IMR-90 (cell line): ENCODE data around the gene METTL1. TPM values are rescaled to one million over a fixed set of nuclear protein-coding genes. Genes with fewer than 3 reads are reported as not detected.

Experiments used
- ATAC-seq: fragments of 200-7000 bp; cut with Tn5 transposase; 2 replicates; pipeline ENCODE4 v1.9.1; 2020; ENCODE audit warnings: low read depth, mild to moderate bottlenecking, moderate library complexity
- BruUV-seq: library from RNA; stranded (reverse); fragments of 400-500 nt; replicated peaks from 2 replicates; lab custom pipeline; 2021; lab: Mats Ljungman, UMichigan
- CTCF ChIA-PET: fragments of 300-600 bp; formaldehyde crosslinking; extraction: SDS; loops from one replicate; lab custom pipeline; 2021; ENCODE audit warnings: antibody characterized with exemption; lab: Yijun Ruan, JAX
- POLR2A ChIA-PET: fragments of 300-600 bp; sonication (Branson Sonifier 250); formaldehyde crosslinking; loops from one replicate; lab custom pipeline; 2022; ENCODE audit warnings: antibody characterized with exemption; ENCODE audit not compliant: unreplicated experiment; lab: Charles Lee
- DNase-seq: peaks from one replicate; pipeline ENCODE4 v3.0.0; 2013
- H2AFZ ChIP-seq: replicated peaks from 2 replicates; pipeline ENCODE3; 2013; ENCODE audit warnings: low read length, mild to moderate bottlenecking; ENCODE audit not compliant: poor library complexity
- H2AK5ac ChIP-seq: 2 replicates; pipeline ENCODE4 v1.6.1; 2013; ENCODE audit warnings: low read depth, low read length, inconsistent platforms
- H2AK9ac ChIP-seq: replicated peaks from 2 replicates; pipeline ENCODE3; 2013; ENCODE audit warnings: mild to moderate bottlenecking, low read depth, low read length, moderate library complexity; ENCODE audit not compliant: poor library complexity
- H2BK120ac ChIP-seq: 2 replicates; pipeline ENCODE4 v1.6.1; 2013; ENCODE audit warnings: low read depth, low read length, inconsistent platforms
- H2BK15ac ChIP-seq: 3 replicates; pipeline ENCODE4 v1.6.1; 2013; ENCODE audit warnings: low read depth, low read length, inconsistent platforms
- H2BK20ac ChIP-seq: 2 replicates; pipeline ENCODE4 v1.6.1; 2013; ENCODE audit warnings: low read depth, mild to moderate bottlenecking, inconsistent platforms, low read length, moderate library complexity
- H2BK5ac ChIP-seq: 2 replicates; pipeline ENCODE4 v1.6.1; 2013; ENCODE audit warnings: mild to moderate bottlenecking, low read depth, low read length, inconsistent platforms; ENCODE audit not compliant: poor library complexity, severe bottlenecking
- H3K14ac ChIP-seq: replicated peaks from 2 replicates; pipeline ENCODE4 v1.6.1; 2013; ENCODE audit warnings: low read depth, low read length, inconsistent platforms
- H3K18ac ChIP-seq: 2 replicates; pipeline ENCODE4 v1.6.1; 2013; ENCODE audit warnings: low read depth, low read length, control low read depth
- H3K23ac ChIP-seq: 2 replicates; pipeline ENCODE4 v1.6.1; 2013; ENCODE audit warnings: low read depth, low read length, inconsistent platforms
- H3K27ac ChIP-seq: 2 replicates; pipeline ENCODE4 v1.5.1; 2013; ENCODE audit warnings: mild to moderate bottlenecking, control low read depth, low read length; ENCODE audit not compliant: insufficient read depth
- H3K27me3 ChIP-seq: 2 replicates; pipeline ENCODE4 v1.6.1; 2013; ENCODE audit warnings: low read length; ENCODE audit not compliant: control insufficient read depth, insufficient read depth
- H3K36me3 ChIP-seq: 2 replicates; pipeline ENCODE4 v1.6.1; 2013; ENCODE audit warnings: low read length, mixed read lengths; ENCODE audit not compliant: control insufficient read depth, insufficient read depth
- H3K4ac ChIP-seq: 2 replicates; pipeline ENCODE4 v1.6.1; 2013; ENCODE audit warnings: low read depth, low read length, inconsistent platforms
- H3K4me1 ChIP-seq: 2 replicates; pipeline ENCODE4 v1.6.1; 2013; ENCODE audit warnings: low read length, mixed read lengths; ENCODE audit not compliant: control insufficient read depth, insufficient read depth
- H3K4me2 ChIP-seq: 2 replicates; pipeline ENCODE4 v1.6.1; 2013; ENCODE audit warnings: low read depth, mild to moderate bottlenecking, control low read depth, low read length, moderate library complexity
- H3K4me3 ChIP-seq: 2 replicates; pipeline ENCODE4 v1.5.1; 2013; ENCODE audit warnings: low read depth, mild to moderate bottlenecking, control low read depth, low read length, moderate library complexity; ENCODE audit not compliant: insufficient read depth
- H3K56ac ChIP-seq: 2 replicates; pipeline ENCODE4 v1.6.1; 2013; ENCODE audit warnings: low read length, inconsistent platforms; ENCODE audit not compliant: insufficient read depth; ENCODE audit errors: extremely low read depth
- H3K79me1 ChIP-seq, 2 experiments: 2 replicates each; pipeline ENCODE4 v1.6.1; 2013; ENCODE audit warnings: low read length in 2 of 2, inconsistent platforms in 1 of 2, low read depth in 1 of 2
- H3K9ac ChIP-seq: 2 replicates; pipeline ENCODE4 v1.6.1; 2013; ENCODE audit warnings: low read depth, low read length, control low read depth
- H3K9me1 ChIP-seq: 2 replicates; pipeline ENCODE4 v1.6.1; 2013; ENCODE audit warnings: low read length, inconsistent platforms; ENCODE audit not compliant: insufficient read depth
- H3K9me3 ChIP-seq: 2 replicates; pipeline ENCODE4 v1.6.1; 2013; ENCODE audit warnings: low read length; ENCODE audit not compliant: control insufficient read depth, insufficient read depth
- H4K20me1 ChIP-seq: 2 replicates; pipeline ENCODE4 v1.6.1; 2013; ENCODE audit warnings: low read length, inconsistent platforms; ENCODE audit not compliant: insufficient read depth
- H4K5ac ChIP-seq: 2 replicates; pipeline ENCODE4 v1.6.1; 2013; ENCODE audit warnings: mild to moderate bottlenecking, low read depth, low read length, control low read depth
- H4K8ac ChIP-seq, 2 experiments: 2 replicates each; pipeline ENCODE4 v1.6.1; 2013; ENCODE audit warnings: low read depth in 2 of 2, low read length in 2 of 2, control low read depth in 1 of 2, inconsistent platforms in 1 of 2
- H4K91ac ChIP-seq: 2 replicates; pipeline ENCODE4 v1.6.1; 2013; ENCODE audit warnings: low read depth, low read length, inconsistent platforms; ENCODE audit not compliant: insufficient read depth
- BHLHE40 ChIP-seq: fragments of 150-350 bp; IDR thresholded peaks from 2 replicates; pipeline ENCODE4 v1.6.1; 2016; ENCODE audit warnings: mild to moderate bottlenecking, low read depth, low read length
- CEBPB ChIP-seq: IDR thresholded peaks from 2 replicates; pipeline ENCODE4 v1.6.1; 2012; ENCODE audit warnings: low read depth, low read length, improper control_type of control experiment
- CHD1 ChIP-seq: IDR thresholded peaks from 2 replicates; pipeline ENCODE4 v1.6.1; 2012; ENCODE audit warnings: low read depth, low read length, improper control_type of control experiment
- FOS ChIP-seq: fragments of 150-350 bp; IDR thresholded peaks from 2 replicates; pipeline ENCODE4 v1.6.1; 2016; ENCODE audit warnings: low read depth, low read length
- MAFK ChIP-seq: IDR thresholded peaks from 2 replicates; pipeline ENCODE4 v1.6.1; 2012; ENCODE audit warnings: low read depth, low read length, improper control_type of control experiment
- MAZ ChIP-seq: IDR thresholded peaks from 2 replicates; pipeline ENCODE4 v1.6.1; 2012; ENCODE audit warnings: low read depth, mild to moderate bottlenecking, low read length, improper control_type of control experiment, moderate library complexity, borderline replicate concordance
- MXI1 ChIP-seq: IDR thresholded peaks from 2 replicates; pipeline ENCODE4 v1.6.1; 2012; ENCODE audit warnings: low read depth, mild to moderate bottlenecking, low read length, moderate library complexity, borderline replicate concordance
- NFE2L2 ChIP-seq: fragments of 150-350 bp; IDR thresholded peaks from 2 replicates; pipeline ENCODE4 v1.6.1; 2016; ENCODE audit warnings: low read depth, mild to moderate bottlenecking, low read length
- POLR2A ChIP-seq: IDR thresholded peaks from 2 replicates; pipeline ENCODE4 v1.6.1; 2012; ENCODE audit warnings: mild to moderate bottlenecking, low read depth, low read length
- RAD21 ChIP-seq: IDR thresholded peaks from 2 replicates; pipeline ENCODE4 v1.6.1; 2012; ENCODE audit warnings: low read length, improper control_type of control experiment
- RCOR1 ChIP-seq: IDR thresholded peaks from 2 replicates; pipeline ENCODE4 v1.6.1; 2012; ENCODE audit warnings: mild to moderate bottlenecking, low read length, improper control_type of control experiment; ENCODE audit not compliant: insufficient replicate concordance
- RFX5 ChIP-seq: IDR thresholded peaks from 2 replicates; pipeline ENCODE4 v1.8.0; 2012; ENCODE audit warnings: low read depth, mild to moderate bottlenecking, low read length, moderate library complexity
- SMC3 ChIP-seq: fragments of 150-350 bp; IDR thresholded peaks from 2 replicates; pipeline ENCODE4 v1.6.1; 2016; ENCODE audit warnings: low read depth, mild to moderate bottlenecking, antibody characterized with exemption, low read length, moderate library complexity
- WGBS, 2 experiments: methylation state at CpG; one replicate each; pipeline versions ENCODE4 v1.1.5 to v1.1.7; 2013; ENCODE audit warnings: missing lambda C conversion rate in 2 of 2; ENCODE audit not compliant: insufficient read length in 1 of 2; ENCODE audit errors: extremely low coverage in 2 of 2; 5-methylcytosine and 5-hydroxymethylcytosine counted together
- dilution Hi-C: fragments of 300-500 bp; cut with HindIII; formaldehyde crosslinking; loops from one replicate; pipeline ENCODE4 v1.14.3; 2018; ENCODE audit warnings: low sequenced_read_pairs; ENCODE audit not compliant: unreplicated experiment
- in situ Hi-C: fragments of 300-500 bp; cut with MboI; formaldehyde crosslinking; loops from 3 replicates; pipeline ENCODE4 v1.14.3; 2019; ENCODE audit warnings: low sequenced_read_pairs, inconsistent platforms, mixed read lengths
- intact Hi-C: fragments of 100-400 bp; cut with micrococcal nuclease; formaldehyde crosslinking; loops from 2 replicates; pipeline ENCODE4 v1.10.0; 2022
- polyA plus RNA-seq, 3 experiments: library from polyadenylated mRNA; depleted of rRNA; stranded (reverse); fragments of >200 nt; gene quantifications; 2 replicates each; pipeline ENCODE4 v1.2.3, GENCODE V29; 2012; ENCODE audit warnings: low replicate concordance in 1 of 3
- total RNA-seq: library from RNA; depleted of rRNA; stranded (reverse); fragments of >200 nt; gene quantifications from 2 replicates; pipeline ENCODE4 v1.2.3, GENCODE V29; 2012
- TF ChIP-seq, protein P1 (sequence below): conservative IDR thresholded peaks from 2 replicates; pipeline ENCODE4 v1.5.1; 2012; ENCODE audit warnings: mild to moderate bottlenecking, low read depth, low read length, improper control_type of control experiment
- TF ChIP-seq, protein P2 (sequence below): fragments of 150-350 bp; IDR thresholded peaks from 2 replicates; pipeline ENCODE4 v1.6.1; 2017; ENCODE audit warnings: mild to moderate bottlenecking, antibody characterized with exemption, low read length, low read depth
- TF ChIP-seq, protein P3 (sequence below): fragments of 150-350 bp; IDR thresholded peaks from 2 replicates; pipeline ENCODE4 v1.6.1; 2016; ENCODE audit warnings: low read depth, mild to moderate bottlenecking, low read length, moderate library complexity, borderline replicate concordance

The METTL1 gene
- total and polyA plus RNA-seq, 2 of the 4 experiments (the other 2 are of a cell fraction) = 12.4 to 27.5 TPM

DNA sequence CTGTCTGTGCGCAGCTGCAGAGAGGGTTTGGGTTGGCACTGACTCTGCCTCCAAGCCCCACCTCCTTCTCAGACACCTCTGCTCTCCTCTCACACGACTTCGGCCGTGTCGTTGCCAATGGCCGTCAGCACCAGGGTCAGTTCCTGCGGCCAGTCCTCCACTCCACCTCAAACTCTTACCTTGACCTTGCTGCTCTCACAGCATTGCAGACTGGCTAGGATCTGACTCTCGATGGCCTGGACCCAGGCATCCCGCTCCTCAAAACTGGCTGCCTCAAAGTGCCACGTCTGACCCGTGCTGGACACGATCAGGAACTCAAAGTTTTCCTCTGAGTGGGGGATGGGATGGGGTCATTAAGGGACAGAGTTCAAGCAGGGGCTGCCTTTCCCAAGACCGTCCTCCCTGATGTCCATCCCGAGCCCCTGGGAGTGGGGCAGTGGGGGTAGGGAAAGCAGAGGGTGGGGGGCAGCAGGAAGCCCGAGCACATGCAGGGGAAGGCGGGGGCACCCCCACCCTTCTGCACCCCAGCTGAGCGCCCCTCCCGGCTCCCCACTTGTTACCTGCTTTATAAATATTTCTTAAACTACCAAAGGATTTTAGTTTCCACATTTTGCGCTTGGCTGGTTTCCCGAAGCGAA lies 44.0 kb downstream of the METTL1 start:
- no peak overlapping the region for H3K4ac ChIP-seq
- peaks cover 19% of the 10 kb centered on the region for H3K27me3 ChIP-seq
- peaks cover 6% of the 10 kb centered on the region; the same call in 1 of the 2 replicates for H3K36me3 ChIP-seq
- TF ChIP-seq CEBPB (no peak), BHLHE40 (no peak), FOS (no peak), MAFK (no peak), SMC3 (no peak), MXI1 (no peak), RAD21 (no peak), POLR2A (no peak), RCOR1 (no peak), CHD1 (no peak), RFX5 (no peak), NFE2L2 (no peak), MAZ (no peak)
- TF ChIP-seq, protein P1, sequence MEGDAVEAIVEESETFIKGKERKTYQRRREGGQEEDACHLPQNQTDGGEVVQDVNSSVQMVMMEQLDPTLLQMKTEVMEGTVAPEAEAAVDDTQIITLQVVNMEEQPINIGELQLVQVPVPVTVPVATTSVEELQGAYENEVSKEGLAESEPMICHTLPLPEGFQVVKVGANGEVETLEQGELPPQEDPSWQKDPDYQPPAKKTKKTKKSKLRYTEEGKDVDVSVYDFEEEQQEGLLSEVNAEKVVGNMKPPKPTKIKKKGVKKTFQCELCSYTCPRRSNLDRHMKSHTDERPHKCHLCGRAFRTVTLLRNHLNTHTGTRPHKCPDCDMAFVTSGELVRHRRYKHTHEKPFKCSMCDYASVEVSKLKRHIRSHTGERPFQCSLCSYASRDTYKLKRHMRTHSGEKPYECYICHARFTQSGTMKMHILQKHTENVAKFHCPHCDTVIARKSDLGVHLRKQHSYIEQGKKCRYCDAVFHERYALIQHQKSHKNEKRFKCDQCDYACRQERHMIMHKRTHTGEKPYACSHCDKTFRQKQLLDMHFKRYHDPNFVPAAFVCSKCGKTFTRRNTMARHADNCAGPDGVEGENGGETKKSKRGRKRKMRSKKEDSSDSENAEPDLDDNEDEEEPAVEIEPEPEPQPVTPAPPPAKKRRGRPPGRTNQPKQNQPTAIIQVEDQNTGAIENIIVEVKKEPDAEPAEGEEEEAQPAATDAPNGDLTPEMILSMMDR = no peak
- TF ChIP-seq, protein P2, sequence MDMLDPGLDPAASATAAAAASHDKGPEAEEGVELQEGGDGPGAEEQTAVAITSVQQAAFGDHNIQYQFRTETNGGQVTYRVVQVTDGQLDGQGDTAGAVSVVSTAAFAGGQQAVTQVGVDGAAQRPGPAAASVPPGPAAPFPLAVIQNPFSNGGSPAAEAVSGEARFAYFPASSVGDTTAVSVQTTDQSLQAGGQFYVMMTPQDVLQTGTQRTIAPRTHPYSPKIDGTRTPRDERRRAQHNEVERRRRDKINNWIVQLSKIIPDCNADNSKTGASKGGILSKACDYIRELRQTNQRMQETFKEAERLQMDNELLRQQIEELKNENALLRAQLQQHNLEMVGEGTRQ = no peak
- TF ChIP-seq, protein P3, sequence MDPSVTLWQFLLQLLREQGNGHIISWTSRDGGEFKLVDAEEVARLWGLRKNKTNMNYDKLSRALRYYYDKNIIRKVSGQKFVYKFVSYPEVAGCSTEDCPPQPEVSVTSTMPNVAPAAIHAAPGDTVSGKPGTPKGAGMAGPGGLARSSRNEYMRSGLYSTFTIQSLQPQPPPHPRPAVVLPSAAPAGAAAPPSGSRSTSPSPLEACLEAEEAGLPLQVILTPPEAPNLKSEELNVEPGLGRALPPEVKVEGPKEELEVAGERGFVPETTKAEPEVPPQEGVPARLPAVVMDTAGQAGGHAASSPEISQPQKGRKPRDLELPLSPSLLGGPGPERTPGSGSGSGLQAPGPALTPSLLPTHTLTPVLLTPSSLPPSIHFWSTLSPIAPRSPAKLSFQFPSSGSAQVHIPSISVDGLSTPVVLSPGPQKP = no peak
- dilution Hi-C loops = no loop called here
- H3K14ac ChIP-seq = no peak overlapping the region
- WGBS, 2 experiments = 13% methylated on average over 6 of the region's 21 CpGs; no CpG with 5 or more reads in 1 of the 2 experiments
- H2AK5ac ChIP-seq = 0 out of 2 replicates have a peak overlapping the region, but pooled peaks have one; percentile 1
- H3K4me1 ChIP-seq = 0 out of 2 replicates have a peak, but pooled peaks cover 4% of the 10 kb centered on the region
- DNase-seq (no peak), ATAC-seq (no peak)
- H2BK120ac ChIP-seq = no peak overlapping the region
- no peak overlapping the region for H2BK20ac ChIP-seq
- H2AFZ ChIP-seq = peak overlapping the region; percentile 100
- ChIA-PET CTCF (no interaction called here), POLR2A (no interaction called here)
- no peak overlapping the region for H2BK15ac ChIP-seq
- no peak overlapping the region for H3K56ac ChIP-seq
- in situ Hi-C loops = no loop called here
- H2AK9ac ChIP-seq = peak overlapping the region; percentile 19
- no peak overlapping the region for H4K5ac ChIP-seq
- no peak overlapping the region for H3K4me3 ChIP-seq
- intact Hi-C loops = no loop called here
- H4K20me1 ChIP-seq = peaks cover 11% of the 10 kb centered on the region; the same call in 1 of the 2 replicates
- no peak overlapping the region for H3K9ac ChIP-seq
- BruUV-seq = no TSS peak
- H4K8ac ChIP-seq = no peak overlapping the region
- H3K27ac ChIP-seq = no peak overlapping the region
- H3K9me1 ChIP-seq = peaks cover 6% of the 10 kb centered on the region; the same call in 1 of the 2 replicates
- H3K4me2 ChIP-seq = no peak overlapping the region
- no peak overlapping the region for H4K91ac ChIP-seq
- H3K79me1 ChIP-seq = peaks cover 0 to 17% of the 10 kb centered on the region in 2 experiments; a peak in 1 of 4 replicates
- H3K23ac ChIP-seq = no peak overlapping the region
- H2BK5ac ChIP-seq = no peak overlapping the region
- no peaks in the 10 kb centered on the region for H3K9me3 ChIP-seq
- H3K18ac ChIP-seq = no peak overlapping the region
